Measurements from ENCODE around the gene PLPPR4.

Gene PLPPR4

DNA sequence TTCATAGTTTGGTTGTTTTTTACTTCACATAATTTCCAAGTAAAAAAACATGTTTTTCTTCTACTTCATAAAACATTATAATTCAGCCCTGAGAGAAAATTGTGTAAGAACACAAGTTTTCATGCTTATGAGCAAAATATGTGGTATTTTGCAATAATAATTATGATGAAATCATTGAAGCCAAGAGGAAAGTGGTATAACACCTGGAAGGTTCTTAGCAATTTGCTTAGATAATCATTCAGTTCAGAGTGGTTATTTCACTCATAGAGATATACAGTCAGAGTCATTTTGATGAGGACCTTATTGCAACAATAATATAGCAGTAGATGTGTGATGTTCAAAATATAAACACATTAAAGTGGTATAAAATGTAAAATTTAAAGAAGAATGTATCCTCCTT, 94.5 kb downstream of the PLPPR4 start:
- DNase-seq = no peak

All from activated T-cell treated with anti-CD3 and anti-CD28 coated beads, Interleukin-2, amount 50 U/mL, for 1 hour (primary cell).